Vagina (tissue), 2 donors: Measurements from ENCODE around the gene SLC7A6OS.

Experiments
- CTCF ChIP-seq, 3 experiments: fragments of 450-650 bp in 2 of 3; fragments of 200-600 bp in 1 of 3; sonication (generic) in 1 of 3; IDR thresholded peaks; one replicate each; pipeline ENCODE4 v1.5.1; 2017 to 2019; ENCODE audit warnings: antibody characterized with exemption in 3 of 3, mild to moderate bottlenecking in 2 of 3, moderate library complexity in 2 of 3
- POLR2A ChIP-seq, 2 donors: fragments of 450-650 bp; IDR thresholded peaks; one replicate each; pipeline ENCODE4 v1.6.1; 2017; ENCODE audit warnings: antibody characterized with exemption in 2 of 2, mild to moderate bottlenecking in 2 of 2, moderate library complexity in 2 of 2

- TF ChIP-seq POLR2A (IDR thresholded peaks at IDR 0.05) (no peak), CTCF (IDR thresholded peaks at IDR 0.05) (no peak)
Measured at GRCh38 chr16:68313116-68313515, 2.4 kb upstream of the SLC7A6OS start.
